Heart right ventricle (tissue), 16 donors: ENCODE data around the gene MAP3K1. TPM values are rescaled to one million over a fixed set of nuclear protein-coding genes. Genes with fewer than 3 reads are reported as not detected.

ENCODE experiments used
- ATAC-seq, 8 donors: fragments of 200-7000 bp; cut with Tn5 transposase; one replicate each; pipeline ENCODE4 v1.9.1; 2020; ENCODE audit warnings: mild to moderate bottlenecking in 8 of 8, moderate library complexity in 8 of 8, moderate number of reproducible peaks in 1 of 8
- DNase-seq, 2 donors: peaks; one replicate each; pipeline ENCODE4 v3.0.0-alpha.2; 2020
- H3K27ac ChIP-seq, 10 donors: fragments of 200-600 bp; sonication (generic) in 2 of 10; one replicate each; pipeline versions ENCODE4 v1.5.0 to v1.8.0; 2020 to 2022; ENCODE audit warnings: mild to moderate bottlenecking in 3 of 10
- H3K27me3 ChIP-seq, 7 donors: fragments of 200-600 bp; one replicate each; pipeline ENCODE4 v1.8.0; 2021 to 2022; ENCODE audit warnings: mild to moderate bottlenecking in 2 of 7
- H3K36me3 ChIP-seq, 9 donors: fragments of 200-600 bp; sonication (generic) in 1 of 9; one replicate each; pipeline versions ENCODE4 v1.5.0 to v1.8.0; 2020 to 2022; ENCODE audit warnings: mild to moderate bottlenecking in 2 of 9
- H3K4me1 ChIP-seq, 9 donors: fragments of 200-600 bp; sonication (generic) in 1 of 9; one replicate each; pipeline versions ENCODE4 v1.5.0 to v1.8.0; 2020 to 2022; ENCODE audit warnings: mild to moderate bottlenecking in 4 of 9
- H3K4me3 ChIP-seq, 10 donors: fragments of 200-600 bp; sonication (generic) in 2 of 10; one replicate each; pipeline versions ENCODE4 v1.5.0 to v1.8.0; 2020 to 2022; ENCODE audit warnings: mild to moderate bottlenecking in 7 of 10, moderate library complexity in 2 of 10
- H3K9me3 ChIP-seq, 11 donors: fragments of 200-600 bp in 10 of 11; sonication (generic) in 2 of 11; one replicate each; pipeline versions ENCODE4 v1.5.0 to v1.8.0; 2013 to 2022; ENCODE audit warnings: mild to moderate bottlenecking in 2 of 11, control low read depth in 1 of 11, moderate library complexity in 1 of 11
- WGBS, 2 donors: extraction: QIAGEN DNeasy Blood & Tissue Kit; methylation state at CpG; one replicate each; pipeline ENCODE4 v1.1.7; 2013; ENCODE audit warnings: inconsistent platforms in 1 of 2; 5-methylcytosine and 5-hydroxymethylcytosine counted together
- intact Hi-C, 10 donors: fragments of 100-400 bp; cut with DNase I; formaldehyde crosslinking; loops; one replicate each; pipeline versions ENCODE4 v1.11.1 to v1.14.2; 2022
- long read RNA-seq, 3 donors: library from polyadenylated mRNA; unstranded; transcript quantifications; one replicate each; pipeline ENCODE4 v2.0.0, GENCODE V29; 2020 to 2021
- polyA plus RNA-seq, 2 donors: library from polyadenylated mRNA; stranded (reverse); fragments of 200-250 nt; gene quantifications; one replicate each; pipeline ENCODE4 v1.2.3, GENCODE V29; 2013
- total RNA-seq, 10 donors: library from RNA; stranded (reverse); fragmentation: NEBNext Ultra II Directional in 3 of 10; extraction: Animal tissue kit (Norgen Biotek cat#: 25700) in 3 of 10; gene quantifications; one replicate each; pipeline versions ENCODE4 v1.2.1 to v1.2.4, GENCODE V29; 2021 to 2023
- TF ChIP-seq, protein P1 (sequence below), 9 donors: fragments of 200-600 bp; sonication (generic) in 2 of 9; IDR thresholded peaks; one replicate each; pipeline versions ENCODE4 v1.5.0 to v1.8.0; 2021 to 2022; ENCODE audit warnings: antibody characterized with exemption in 9 of 9, mild to moderate bottlenecking in 5 of 9, moderate library complexity in 1 of 9
- donor health status: Arrhythmogenic right ventricular cardiomyopathy.
- donor health status: ischemic (EF 13 %, LVEDD 7.1; RV severe dilation, severe dysfunction).
- donor health status: healthy with polysubstance abuse.
- donor health status: DM: no; HTN: yes; CAD: no.
- donor health status: DM: no; HTN: no; CAD: no.
- donor health status: ischemic (EF 25% LVEDD 6.9; RV normal size, moderate dysfunction).
- donor health status: ischemic (EF 25% LVEDD 5.7; RV mildly dilated, moderate dysfunction).
- donor health status: healthy.
- donor health status: DM: yes; HTN: yes; CAD: no.
- donor health status: Ischemic cardiomyopathy.
- donor health status: ischemic (EF 35%, LVEDD 5.7; RV mildly dilated, moderate dysfunction).
- donor health status: nonischemic (EF 11% LVEDD 7.7; RV severe dilation, severe dysfunction).
- donor health status: DM: yes; HTN: yes; CAD: no.
- donor health status: PGD.
- donor health status: ischemic (EF 29% LVEDD 5.4; RV normal size, mild dysfunction).
- donor health status: nonischemic (EF 23%, LVEDD 6.1; RV moderate dilation, normal function).

Gene MAP3K1
- total RNA-seq = 10 to 100 TPM in 1 of 10 donors, 1 to 10 TPM in 9; 4.6 to 13.3 (median 6.5) TPM
- 1 to 10 TPM; 1.7 to 5.6 TPM for polyA plus RNA-seq
- long read RNA-seq, donor 1, full-length matches to known transcripts = 2 of 3 reads
- long read RNA-seq, donor 1, partial matches to known transcripts = 0 of 3 reads
- long read RNA-seq, donor 1, other reads (novel, unspliced or antisense) = 1 of 3 reads
- long read RNA-seq, donor 2, full-length matches to known transcripts = 1 of 3 reads
- long read RNA-seq, donor 2, partial matches to known transcripts = 2 of 3 reads
- long read RNA-seq, donor 2, other reads (novel, unspliced or antisense) = 0 of 3 reads
- long read RNA-seq, donor 3, partial matches to known transcripts = 1 of 2 reads
- long read RNA-seq, donor 3, other reads (novel, unspliced or antisense) = 1 of 2 reads

- H3K9me3 ChIP-seq = no peaks in the 10 kb centered on the region
- ATAC-seq (peak; percentile 74 to 94 (median 87)), DNase-seq (peak; percentile 72 to 84)
- intact Hi-C loops = loop anchor here in 7 of 10 donors (2.0 to 10.0 kb wide), 9 partner anchors 118 to 818 kb away; no protein-coding TSS in a partner anchor
- no peaks in the 10 kb centered on the region for H3K27me3 ChIP-seq
- TF ChIP-seq, protein P1, sequence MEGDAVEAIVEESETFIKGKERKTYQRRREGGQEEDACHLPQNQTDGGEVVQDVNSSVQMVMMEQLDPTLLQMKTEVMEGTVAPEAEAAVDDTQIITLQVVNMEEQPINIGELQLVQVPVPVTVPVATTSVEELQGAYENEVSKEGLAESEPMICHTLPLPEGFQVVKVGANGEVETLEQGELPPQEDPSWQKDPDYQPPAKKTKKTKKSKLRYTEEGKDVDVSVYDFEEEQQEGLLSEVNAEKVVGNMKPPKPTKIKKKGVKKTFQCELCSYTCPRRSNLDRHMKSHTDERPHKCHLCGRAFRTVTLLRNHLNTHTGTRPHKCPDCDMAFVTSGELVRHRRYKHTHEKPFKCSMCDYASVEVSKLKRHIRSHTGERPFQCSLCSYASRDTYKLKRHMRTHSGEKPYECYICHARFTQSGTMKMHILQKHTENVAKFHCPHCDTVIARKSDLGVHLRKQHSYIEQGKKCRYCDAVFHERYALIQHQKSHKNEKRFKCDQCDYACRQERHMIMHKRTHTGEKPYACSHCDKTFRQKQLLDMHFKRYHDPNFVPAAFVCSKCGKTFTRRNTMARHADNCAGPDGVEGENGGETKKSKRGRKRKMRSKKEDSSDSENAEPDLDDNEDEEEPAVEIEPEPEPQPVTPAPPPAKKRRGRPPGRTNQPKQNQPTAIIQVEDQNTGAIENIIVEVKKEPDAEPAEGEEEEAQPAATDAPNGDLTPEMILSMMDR (IDR thresholded peaks at IDR 0.05) = peak in 4 of 9 donors; percentile 30 to 48 (median 45)
- H3K36me3 ChIP-seq = no peaks in the 10 kb centered on the region
- peaks cover 3 to 39% (median 28%) of the 10 kb centered on the region in 9 donors for H3K4me1 ChIP-seq
- 0% methylated on average over 57 to 87 of the region's 87 CpGs for WGBS, 2 donors
- H3K27ac ChIP-seq = peak within 1 kb of the TSS; percentile 65 to 99 (median 96)
- H3K4me3 ChIP-seq = peak within 1 kb of the TSS; percentile 64 to 96 (median 88)
These were observed at the start of gene MAP3K1 for GRCh38 chr5:56814963-56815657. Gene MAP3K1, plus strand, starts transcription at chr5:56815549. Its CDS starts 25 bp downstream, at chr5:56815574.

DNA sequence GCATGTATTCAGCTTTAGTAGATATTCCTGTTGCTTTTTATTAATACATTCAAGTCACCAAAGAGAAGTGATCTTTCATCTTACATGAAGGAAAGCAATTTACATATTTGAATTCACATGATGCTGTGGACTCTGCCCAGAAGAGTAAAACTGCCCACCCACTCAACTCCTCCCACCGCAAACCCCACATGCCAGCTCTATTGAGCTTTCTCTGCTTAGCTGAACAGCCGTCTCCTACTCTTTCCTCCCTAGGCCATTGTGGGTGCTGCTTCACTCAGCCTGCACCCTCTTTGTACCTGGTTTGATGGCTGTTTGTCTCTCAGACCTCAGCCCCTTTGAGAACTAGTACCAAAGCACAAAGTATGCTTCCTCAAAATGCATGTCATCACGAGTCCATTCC lies 48.4 kb upstream of the MAP3K1 start:
- TF ChIP-seq, protein P1 (IDR thresholded peaks at IDR 0.05) = no peak
- intact Hi-C loops = no loop called here
- H3K27me3 ChIP-seq = no peaks in the 10 kb centered on the region
- 91 to 93% methylated on average over 3 of the region's 3 CpGs for WGBS, 2 donors
- DNase-seq (no peak), ATAC-seq (no peak)
- no peak overlapping the region for H3K27ac ChIP-seq
- H3K4me1 ChIP-seq = peaks cover 0 to 22% (median 10%) of the 10 kb centered on the region in 9 donors
- H3K36me3 ChIP-seq = no peaks in the 10 kb centered on the region
- H3K9me3 ChIP-seq = no peaks in the 10 kb centered on the region
- H3K4me3 ChIP-seq = no peak overlapping the region

GRCh38 chr5:56769875-56770604 lies 45.3 kb upstream of the MAP3K1 start:
- Histone ChIP-seq H3K9me3 (no peaks in the 10 kb centered on the region), H3K27me3 (no peaks in the 10 kb centered on the region), H3K36me3 (no peaks in the 10 kb centered on the region), H3K4me3 (no peak overlapping the region), H3K4me1 (no peaks in the 10 kb centered on the region), H3K27ac (no peak overlapping the region)
- DNase-seq (no peak), ATAC-seq (no peak)
- intact Hi-C loops = no loop called here
- TF ChIP-seq, protein P1 (IDR thresholded peaks at IDR 0.05) = no peak
- WGBS, 2 donors = 92 to 95% methylated on average over 5 of the region's 5 CpGs

- Histone ChIP-seq H3K27me3 (no peaks in the 10 kb centered on the region), H3K27ac (no peak overlapping the region), H3K4me1 (no peaks in the 10 kb centered on the region), H3K36me3 (no peaks in the 10 kb centered on the region), H3K9me3 (peaks cover 0 to 10% (median 0%) of the 10 kb centered on the region in 11 donors), H3K4me3 (no peak overlapping the region)
- no peak for ATAC-seq
- 89 to 94% methylated on average over 6 of the region's 6 CpGs for WGBS, 2 donors
- TF ChIP-seq, protein P1 (IDR thresholded peaks at IDR 0.05) = no peak
- intact Hi-C loops = no loop called here
- DNase-seq = no peak
These were observed 42.6 kb upstream of the MAP3K1 start for GRCh38 chr5:56772767-56773166.
